ENCODE data around the gene LRRC23. TPM values are rescaled to one million over a fixed set of nuclear protein-coding genes. Genes with fewer than 3 reads are reported as not detected.
"Not testable (repeated sequence)": the region's sequence is repeated elsewhere in the genome, so short reads cannot be mapped to it uniquely, and the experiment has no call there.

Gene LRRC23
- total and polyA plus RNA-seq, 12 donors = 6.9 to 29.0 (median 13.1) TPM

- Histone ChIP-seq H3K36me3 (replicated peaks in 1 of 2) (peaks cover 0 to 100% of the 10 kb centered on the region in 2 donors), H3K4me1 (replicated peaks in 1 of 2) (no peaks in the 10 kb centered on the region), H3K27me3 (no peaks in the 10 kb centered on the region), H3K9me3 (replicated peaks in 1 of 3) (no peaks in the 10 kb centered on the region), H3K4me3 (no peak overlapping the region), H3K27ac (no peak overlapping the region)
- 92 to 96% (median 94%) methylated on average over 9 of the region's 9 CpGs for WGBS, 4 donors
- no peak for TF ChIP-seq POLR2A (IDR thresholded peaks at IDR 0.05)
- intact Hi-C loops (cut with DNase I) = no loop called here
- no peak for DNase-seq
Observed at GRCh38 chr12:6860116-6860515, 44.5 kb upstream of the LRRC23 start.

- DNase-seq = no peak
- intact Hi-C loops (cut with DNase I) = no loop called here
- Histone ChIP-seq H3K27ac (no peak overlapping the region), H3K4me1 (replicated peaks in 1 of 2) (no peaks in the 10 kb centered on the region), H3K4me3 (no peak overlapping the region), H3K9me3 (replicated peaks in 1 of 3) (no peaks in the 10 kb centered on the region), H3K36me3 (replicated peaks in 1 of 2) (peaks cover 0 to 100% of the 10 kb centered on the region in 2 donors), H3K27me3 (no peaks in the 10 kb centered on the region)
- 91 to 96% (median 95%) methylated on average over 5 to 7 of the region's 7 CpGs for WGBS, 4 donors
- no peak for TF ChIP-seq POLR2A (IDR thresholded peaks at IDR 0.05)
- TF ChIP-seq, protein P1, sequence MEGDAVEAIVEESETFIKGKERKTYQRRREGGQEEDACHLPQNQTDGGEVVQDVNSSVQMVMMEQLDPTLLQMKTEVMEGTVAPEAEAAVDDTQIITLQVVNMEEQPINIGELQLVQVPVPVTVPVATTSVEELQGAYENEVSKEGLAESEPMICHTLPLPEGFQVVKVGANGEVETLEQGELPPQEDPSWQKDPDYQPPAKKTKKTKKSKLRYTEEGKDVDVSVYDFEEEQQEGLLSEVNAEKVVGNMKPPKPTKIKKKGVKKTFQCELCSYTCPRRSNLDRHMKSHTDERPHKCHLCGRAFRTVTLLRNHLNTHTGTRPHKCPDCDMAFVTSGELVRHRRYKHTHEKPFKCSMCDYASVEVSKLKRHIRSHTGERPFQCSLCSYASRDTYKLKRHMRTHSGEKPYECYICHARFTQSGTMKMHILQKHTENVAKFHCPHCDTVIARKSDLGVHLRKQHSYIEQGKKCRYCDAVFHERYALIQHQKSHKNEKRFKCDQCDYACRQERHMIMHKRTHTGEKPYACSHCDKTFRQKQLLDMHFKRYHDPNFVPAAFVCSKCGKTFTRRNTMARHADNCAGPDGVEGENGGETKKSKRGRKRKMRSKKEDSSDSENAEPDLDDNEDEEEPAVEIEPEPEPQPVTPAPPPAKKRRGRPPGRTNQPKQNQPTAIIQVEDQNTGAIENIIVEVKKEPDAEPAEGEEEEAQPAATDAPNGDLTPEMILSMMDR (IDR thresholded peaks at IDR 0.05) = no peak
Observed at GRCh38 chr12:6860942-6861341, 43.7 kb upstream of the LRRC23 start.

DNA sequence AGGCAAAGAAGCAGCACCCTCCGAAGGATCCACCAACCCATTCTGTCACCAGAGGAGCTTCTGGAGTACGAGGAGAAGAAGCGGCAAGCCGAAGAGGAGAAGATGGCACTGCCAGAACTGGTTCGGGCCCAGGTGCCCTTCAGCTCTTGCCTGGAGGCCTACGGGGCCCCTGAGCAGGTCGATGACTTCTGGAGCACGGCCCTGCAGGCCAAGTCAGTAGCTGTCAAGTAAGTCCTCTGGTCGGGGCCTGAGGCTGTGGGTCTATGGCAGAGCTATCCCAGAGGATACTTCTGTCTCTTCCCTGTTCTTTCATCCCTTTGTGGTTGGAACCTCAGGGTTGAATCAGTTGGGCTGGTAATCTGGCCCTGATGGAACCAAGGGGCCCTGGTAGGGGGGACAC is 43.2 kb upstream of the LRRC23 start:
- TF ChIP-seq POLR2A (IDR thresholded peaks at IDR 0.05) = no peak
- TF ChIP-seq, protein P1 (IDR thresholded peaks at IDR 0.05) = no peak
- Histone ChIP-seq H3K9me3 (replicated peaks in 1 of 3) (no peaks in the 10 kb centered on the region), H3K4me3 (no peak overlapping the region), H3K27me3 (no peaks in the 10 kb centered on the region), H3K36me3 (replicated peaks in 1 of 2) (peaks cover 0 to 97% of the 10 kb centered on the region in 2 donors), H3K4me1 (replicated peaks in 1 of 2) (no peaks in the 10 kb centered on the region), H3K27ac (no peak overlapping the region)
- intact Hi-C loops (cut with DNase I) = no loop called here
- DNase-seq = no peak
- WGBS, 4 donors = 91 to 93% (median 92%) methylated on average over 7 to 9 of the region's 9 CpGs

GRCh38 chr12:6863033-6863432 is 41.6 kb upstream of the LRRC23 start:
- no peak overlapping the region for H3K27ac ChIP-seq
- TF ChIP-seq, protein P1 (IDR thresholded peaks at IDR 0.05) = no peak
- no peak for TF ChIP-seq POLR2A (IDR thresholded peaks at IDR 0.05)
- H3K36me3 ChIP-seq (replicated peaks in 1 of 2) = peaks cover 0 to 81% of the 10 kb centered on the region in 2 donors
- peaks cover 0 to 7% of the 10 kb centered on the region in 2 donors for H3K4me1 ChIP-seq (replicated peaks in 1 of 2)
- H3K27me3 ChIP-seq = no peaks in the 10 kb centered on the region
- DNase-seq = no peak
- 82 to 89% (median 86%) methylated on average over 8 to 11 of the region's 11 CpGs for WGBS, 4 donors
- H3K9me3 ChIP-seq (replicated peaks in 1 of 3) = no peaks in the 10 kb centered on the region
- intact Hi-C loops (cut with DNase I) = no loop called here
- no peak overlapping the region for H3K4me3 ChIP-seq

DNA sequence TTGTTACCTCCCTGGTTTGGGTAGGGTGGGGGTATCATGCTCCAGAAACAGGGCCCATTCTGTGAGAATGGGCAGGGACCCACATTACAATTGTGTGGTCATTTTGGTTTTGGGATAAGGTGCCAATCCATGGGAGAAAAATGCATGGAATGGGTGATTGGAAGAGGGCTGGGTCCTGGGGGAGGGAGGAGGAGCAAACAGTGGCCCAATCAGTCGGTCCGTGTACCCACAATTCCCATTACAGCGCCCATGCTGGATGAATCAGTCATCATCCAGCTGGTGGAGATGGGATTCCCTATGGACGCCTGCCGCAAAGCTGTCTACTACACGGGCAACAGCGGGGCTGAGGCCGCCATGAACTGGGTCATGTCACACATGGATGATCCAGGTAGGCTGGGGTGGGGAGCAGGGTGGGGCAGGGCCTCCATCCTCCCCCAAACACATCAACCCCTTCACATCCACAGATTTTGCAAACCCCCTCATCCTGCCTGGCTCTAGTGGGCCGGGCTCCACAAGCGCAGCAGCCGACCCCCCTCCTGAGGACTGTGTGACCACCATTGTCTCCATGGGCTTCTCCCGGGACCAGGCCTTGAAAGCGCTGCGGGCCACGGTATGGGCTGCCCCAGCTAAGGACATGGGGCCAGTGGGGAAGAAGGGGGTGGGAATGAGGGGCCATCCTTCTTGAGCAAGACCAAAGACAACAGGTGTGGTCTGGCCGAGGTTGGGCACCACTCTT is 40.9 kb upstream of the LRRC23 start:
- TF ChIP-seq, protein P1 (IDR thresholded peaks at IDR 0.05) = no peak
- no peak for TF ChIP-seq POLR2A (IDR thresholded peaks at IDR 0.05)
- Histone ChIP-seq H3K4me3 (no peak overlapping the region), H3K9me3 (replicated peaks in 1 of 3) (no peaks in the 10 kb centered on the region), H3K4me1 (replicated peaks in 1 of 2) (peaks cover 4 to 12% of the 10 kb centered on the region in 2 donors), H3K27me3 (no peaks in the 10 kb centered on the region), H3K27ac (no peak overlapping the region), H3K36me3 (replicated peaks in 1 of 2) (peaks cover 0 to 73% of the 10 kb centered on the region in 2 donors)
- WGBS, 4 donors = 93 to 98% (median 95%) methylated on average over 9 to 16 of the region's 16 CpGs
- DNase-seq = no peak
- intact Hi-C loops (cut with DNase I) = no loop called here

DNA sequence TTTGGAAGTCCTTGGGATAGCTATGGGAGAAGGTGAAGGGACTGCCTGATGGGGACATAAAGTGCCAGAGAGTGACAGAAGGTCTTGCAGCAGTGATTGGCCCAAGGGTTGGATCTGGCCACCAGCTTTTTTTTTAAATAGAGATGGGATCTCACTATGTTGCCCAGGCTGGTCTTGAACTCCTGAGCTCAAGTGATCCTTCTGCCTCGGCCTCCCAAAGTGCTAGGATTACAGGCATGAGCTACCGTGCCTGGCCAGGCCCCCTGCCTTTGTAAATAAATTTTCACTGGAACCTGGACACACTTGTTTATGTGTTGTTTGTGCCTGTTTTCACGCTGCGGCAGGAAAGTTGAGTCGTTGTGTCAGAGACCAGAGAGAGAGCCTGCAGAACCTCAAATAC is 39.3 kb upstream of the LRRC23 start:
- intact Hi-C loops (cut with DNase I); H3K27me3 ChIP-seq; H3K9me3 ChIP-seq (replicated peaks in 1 of 3); H3K4me3 ChIP-seq; H3K27ac ChIP-seq; DNase-seq: not testable (repeated sequence)
- H3K36me3 ChIP-seq (replicated peaks in 1 of 2) = peaks cover 0 to 73% of the 10 kb centered on the region in 2 donors
- peaks cover 18 to 28% of the 10 kb centered on the region in 2 donors for H3K4me1 ChIP-seq (replicated peaks in 1 of 2)
- WGBS, 4 donors = 92 to 95% (median 94%) methylated on average over 5 of the region's 5 CpGs; no CpG with 5 or more reads in 1 of the 4 donors

Data from adrenal gland (tissue), 12 donors.